ENCODE results near the gene KDM5B. TPM values are rescaled to one million over a fixed set of nuclear protein-coding genes. Genes with fewer than 3 reads are reported as not detected.

Gene KDM5B
- total and polyA plus RNA-seq, 2 of the 8 experiments (the other 6 are each of a cell fraction or from before 2014, with no cell fraction given), result 73.3 to 210 TPM

DNA sequence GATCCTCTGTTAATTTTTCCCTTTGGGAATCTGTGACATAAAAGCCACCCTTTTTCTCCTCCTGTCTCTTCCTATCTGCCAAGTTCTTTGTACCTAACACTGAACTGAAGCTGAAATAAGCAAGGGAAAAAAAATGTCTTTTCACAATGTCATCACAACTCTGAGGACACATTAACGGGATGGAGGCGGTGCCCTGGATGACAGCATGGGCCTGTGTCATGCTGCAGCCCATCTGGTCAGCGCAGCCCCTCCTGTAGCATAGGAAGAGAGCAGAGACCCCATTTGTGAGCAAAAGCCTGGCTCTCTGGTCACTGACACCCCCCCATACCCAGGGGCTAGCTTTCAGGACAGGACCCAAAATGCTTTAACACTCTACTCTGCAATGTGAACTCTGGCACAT is 120.4 kb downstream of the KDM5B start:
- no peak overlapping the region for H3K56ac ChIP-seq (replicated peaks; ENCODE audit: insufficient read length, low read depth, low read length)
- H3K4me1 ChIP-seq (replicated peaks in 1 of 4; ENCODE audit: control insufficient read depth in 3 of 4, insufficient read depth in 4 of 4, low read length in 3 of 4), result peaks cover 0 to 6% (median 1%) of the 10 kb centered on the region in 4 experiments; a peak in 2 of 7 replicates
- H2BK20ac ChIP-seq (ENCODE audit: low read length), result no peak overlapping the region
- no peak overlapping the region for H3K4me3 ChIP-seq (ENCODE audit: extremely low read depth in 1 of 4, insufficient read depth in 2 of 4, low read depth in 3 of 4, low read length in 4 of 4)
- no peak overlapping the region for H2AK5ac ChIP-seq (ENCODE audit: low read depth, low read length)
- WGBS, 2 experiments (ENCODE audit: extremely low coverage in 1 of 2, insufficient coverage in 1 of 2, insufficient read length in 1 of 2, insufficient replicate concordance in 2 of 2, low coverage in 1 of 2, low lambda C conversion rate in 2 of 2, missing lambda C conversion rate in 1 of 2), result 85% methylated on average over 3 of the region's 3 CpGs; no CpG with 5 or more reads in 1 of the 2 experiments
- no peak for FAIRE-seq
- H3K36me3 ChIP-seq (ENCODE audit: control insufficient read depth in 2 of 4, insufficient read depth in 4 of 4, low read length in 3 of 4), result no peaks in the 10 kb centered on the region
- H2BK15ac ChIP-seq (ENCODE audit: low read length), result no peak overlapping the region
- no peak overlapping the region for H4K5ac ChIP-seq (ENCODE audit: insufficient read length, low read depth, low read length)
- H3K18ac ChIP-seq (ENCODE audit: extremely low read depth, low read length), result no peak overlapping the region
- peaks cover 0 to 9% of the 10 kb centered on the region in 2 experiments for H4K20me1 ChIP-seq (replicated peaks in 1 of 2; ENCODE audit: control insufficient read depth in 1 of 2, insufficient read depth in 2 of 2, low read length in 2 of 2)
- DNase-seq (ENCODE audit: low read depth in 1 of 2, low spot score in 2 of 2), result no peak
- no peak overlapping the region for H3K14ac ChIP-seq (ENCODE audit: insufficient read length)
- H4K8ac ChIP-seq (ENCODE audit: extremely low read depth, insufficient read depth, low read length), result no peak overlapping the region
- H3K79me1 ChIP-seq (ENCODE audit: low read depth, low read length), result no peaks in the 10 kb centered on the region; the same call in 1 of the 2 replicates
- CTCF ChIA-PET (ENCODE audit: partially characterized antibody), result interaction anchor here (0.7 to 8.3 kb wide), 8 partner anchors 10 to 224 kb away, joined by 3 to 105 read pairs (median 6); no protein-coding TSS in a partner anchor
- H2AFZ ChIP-seq (ENCODE audit: low read length), result no peak overlapping the region
- 0 out of 7 replicates have a peak, but pooled peaks cover 0 to 3% (median 0%) of the 10 kb centered on the region in 4 experiments for H3K27me3 ChIP-seq (replicated peaks in 1 of 4; ENCODE audit: control insufficient read depth in 3 of 4, extremely low read depth in 1 of 4, insufficient read depth in 3 of 4, low read length in 3 of 4)
- H3K9ac ChIP-seq (replicated peaks in 1 of 4; ENCODE audit: extremely low read depth in 1 of 4, low read depth in 3 of 4, low read length in 3 of 4), result no peak overlapping the region
- no peak overlapping the region for H3K4ac ChIP-seq (replicated peaks; ENCODE audit: insufficient read length, low read depth, low read length)
- POLR2A ChIA-PET (ENCODE audit: partially characterized antibody), result no interaction called here
- H4K91ac ChIP-seq (replicated peaks; ENCODE audit: insufficient read length, low read length), result no peak overlapping the region
- H3K27ac ChIP-seq (ENCODE audit: low read depth, low read length), result no peak overlapping the region
- no peak overlapping the region for H2BK12ac ChIP-seq (ENCODE audit: low read depth, low read length)
- no peak overlapping the region for H3K4me2 ChIP-seq (ENCODE audit: insufficient read depth in 1 of 2, low read depth in 2 of 2, low read length in 2 of 2)
- H3K79me2 ChIP-seq (ENCODE audit: control insufficient read depth in 1 of 2, insufficient read depth in 2 of 2, low read length in 2 of 2), result no peaks in the 10 kb centered on the region
- no peaks in the 10 kb centered on the region for H3K23me2 ChIP-seq (ENCODE audit: low read depth, low read length)
- no peak overlapping the region for H3K23ac ChIP-seq (ENCODE audit: insufficient read length)
- H2BK5ac ChIP-seq (ENCODE audit: low read depth, low read length), result no peak overlapping the region
- H2BK120ac ChIP-seq (replicated peaks; ENCODE audit: low read depth, low read length), result no peak overlapping the region
- H3K9me3 ChIP-seq (ENCODE audit: insufficient read depth in 2 of 2, low read depth in 1 of 2, low read length in 1 of 2), result no peaks in the 10 kb centered on the region
- TF ChIP-seq CHD1 (IDR thresholded peaks at IDR 0.05; ENCODE audit: low read depth, low read length) (no peak), POLR2AphosphoS5 (IDR thresholded peaks at IDR 0.05; ENCODE audit: low read depth, low read length) (no peak), JUND (IDR thresholded peaks at IDR 0.05; ENCODE audit: low read length) (no peak), NRF1 (IDR thresholded peaks at IDR 0.05; ENCODE audit: low read depth, low read length) (no peak), SUZ12 (IDR thresholded peaks at IDR 0.05; ENCODE audit: low read length) (no peak), CBX8 (IDR thresholded peaks at IDR 0.05; ENCODE audit: borderline replicate concordance, low read depth, low read length) (no peak), SIN3A (conservative IDR thresholded peaks at IDR 0.05 in 1 of 2, IDR thresholded peaks at IDR 0.05 in 1 of 2; ENCODE audit: low read depth in 1 of 2, low read length in 2 of 2) (no peak), TEAD4 (IDR thresholded peaks at IDR 0.05; ENCODE audit: low read depth, low read length) (no peak), BACH1 (IDR thresholded peaks at IDR 0.05; ENCODE audit: low read length) (no peak), KDM5A (IDR thresholded peaks at IDR 0.05; ENCODE audit: low read length) (no peak), POLR2A (IDR thresholded peaks at IDR 0.05; ENCODE audit: control extremely low read depth in 1 of 2, low read depth in 2 of 2, low read length in 2 of 2) (no peak)
- TF ChIP-seq, protein P1, sequence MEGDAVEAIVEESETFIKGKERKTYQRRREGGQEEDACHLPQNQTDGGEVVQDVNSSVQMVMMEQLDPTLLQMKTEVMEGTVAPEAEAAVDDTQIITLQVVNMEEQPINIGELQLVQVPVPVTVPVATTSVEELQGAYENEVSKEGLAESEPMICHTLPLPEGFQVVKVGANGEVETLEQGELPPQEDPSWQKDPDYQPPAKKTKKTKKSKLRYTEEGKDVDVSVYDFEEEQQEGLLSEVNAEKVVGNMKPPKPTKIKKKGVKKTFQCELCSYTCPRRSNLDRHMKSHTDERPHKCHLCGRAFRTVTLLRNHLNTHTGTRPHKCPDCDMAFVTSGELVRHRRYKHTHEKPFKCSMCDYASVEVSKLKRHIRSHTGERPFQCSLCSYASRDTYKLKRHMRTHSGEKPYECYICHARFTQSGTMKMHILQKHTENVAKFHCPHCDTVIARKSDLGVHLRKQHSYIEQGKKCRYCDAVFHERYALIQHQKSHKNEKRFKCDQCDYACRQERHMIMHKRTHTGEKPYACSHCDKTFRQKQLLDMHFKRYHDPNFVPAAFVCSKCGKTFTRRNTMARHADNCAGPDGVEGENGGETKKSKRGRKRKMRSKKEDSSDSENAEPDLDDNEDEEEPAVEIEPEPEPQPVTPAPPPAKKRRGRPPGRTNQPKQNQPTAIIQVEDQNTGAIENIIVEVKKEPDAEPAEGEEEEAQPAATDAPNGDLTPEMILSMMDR (IDR thresholded peaks at IDR 0.05; ENCODE audit: control extremely low read depth in 1 of 3, insufficient read depth in 1 of 3, low read depth in 1 of 3, low read length in 3 of 3), result no peak

All from H1 (cell line).